GM12878 (cell line): ENCODE data around the gene GGT6.

Experiments used
- CHD1 ChIP-seq: IDR thresholded peaks from 2 replicates; pipeline ENCODE4 v1.6.1; 2012; ENCODE audit warnings: low read depth, low read length, improper control_type of control experiment
- CTCF ChIP-seq, 3 experiments: IDR thresholded peaks in 2 of 3; conservative IDR thresholded peaks in 1 of 3; 2 replicates each; pipeline ENCODE4 v1.5.1; 2011; ENCODE audit warnings: low read depth in 3 of 3, low read length in 3 of 3, mild to moderate bottlenecking in 3 of 3, control low read depth in 2 of 3, moderate library complexity in 2 of 3, inconsistent platforms in 1 of 3, mixed read lengths in 1 of 3; ENCODE audit not compliant: control insufficient read depth in 2 of 3, insufficient read depth in 1 of 3; ENCODE audit errors: extremely low read depth in 1 of 3
- ESRRA ChIP-seq: IDR thresholded peaks from 2 replicates; pipeline ENCODE4 v1.6.1; 2012; ENCODE audit warnings: mild to moderate bottlenecking, low read length, improper control_type of control experiment
- EZH2 ChIP-seq: IDR thresholded peaks from 2 replicates; pipeline ENCODE4 v1.6.1; 2012; ENCODE audit warnings: low read depth, mild to moderate bottlenecking, control low read depth, inconsistent platforms, low read length, borderline replicate concordance; ENCODE audit not compliant: control insufficient read depth
- HCFC1 ChIP-seq: fragments of 150-350 bp; IDR thresholded peaks from 2 replicates; pipeline ENCODE4 v1.6.1; 2014; ENCODE audit warnings: low read length
- HDAC6 ChIP-seq: fragments of 200-600 bp; sonication (generic); IDR thresholded peaks from one replicate; pipeline ENCODE4 v1.8.0; 2017; ENCODE audit warnings: antibody characterized with exemption; ENCODE audit not compliant: unreplicated experiment

GRCh38 chr17:4576729-4577322 is 16.4 kb upstream of the GGT6 start:
- TF ChIP-seq CTCF (IDR thresholded peaks at IDR 0.05 in 2 of 3, conservative IDR thresholded peaks at IDR 0.05 in 1 of 3; ENCODE audit: control insufficient read depth in 2 of 3, extremely low read depth in 1 of 3, insufficient read depth in 1 of 3, low read depth in 3 of 3, low read length in 3 of 3) (no peak), HDAC6 (no peak), CHD1 (no peak), ESRRA (no peak), EZH2 (no peak), HCFC1 (no peak)
